ENCODE results near the gene MCEMP1. TPM values are rescaled to one million over a fixed set of nuclear protein-coding genes. Genes with fewer than 3 reads are reported as not detected.
A peak's percentile ranks its signal among the peaks of the same experiment; 100 is the strongest.

The MCEMP1 gene
- total and polyA plus RNA-seq, 3 donors from 2014 or later = not detected

- intact Hi-C loops (cut with DNase I; ENCODE audit: low total_unique reads) = loop anchor here (10.0 kb wide), 1 partner anchor 105 kb away; no protein-coding TSS in a partner anchor
Measured at GRCh38 chr19:7669641-7670040, 7.2 kb upstream of the MCEMP1 start.

GRCh38 chr19:7670150-7670783 lies 6.6 kb upstream of the MCEMP1 start:
- 0 to 2% methylated on average over 26 to 32 of the region's 43 CpGs for WGBS, 2 donors
- no peaks in the 10 kb centered on the region for H3K36me3 ChIP-seq (ENCODE audit: low read depth, missing control alignments)
- H3K27ac ChIP-seq = no peak overlapping the region
- no peak for TF ChIP-seq POLR2A (IDR thresholded peaks at IDR 0.05)
- no peak for TF ChIP-seq CTCF (IDR thresholded peaks at IDR 0.05)
- DNase-seq = peak; percentile 26
- intact Hi-C loops (cut with DNase I; ENCODE audit: low total_unique reads) = loop anchor here (10.0 kb wide), 1 partner anchor 105 kb away; no protein-coding TSS in a partner anchor
- H3K4me3 ChIP-seq = peak overlapping the region; percentile 7 to 24
- no peaks in the 10 kb centered on the region for H3K9me3 ChIP-seq
- H3K27me3 ChIP-seq = no peaks in the 10 kb centered on the region
- no peaks in the 10 kb centered on the region for H3K4me1 ChIP-seq

More at GRCh38 chr19:7669641-7670040, 7.2 kb upstream of the MCEMP1 start:
- Histone ChIP-seq H3K4me3 (peak overlapping the region in 1 of 2 donors; percentile 7), H3K27ac (no peak overlapping the region), H3K27me3 (no peaks in the 10 kb centered on the region), H3K36me3 (ENCODE audit: low read depth, missing control alignments) (no peaks in the 10 kb centered on the region), H3K4me1 (no peaks in the 10 kb centered on the region), H3K9me3 (no peaks in the 10 kb centered on the region)
- 14 to 22% methylated on average over 8 to 9 of the region's 9 CpGs for WGBS, 2 donors
- DNase-seq = no peak
- TF ChIP-seq CTCF (IDR thresholded peaks at IDR 0.05) (no peak), POLR2A (IDR thresholded peaks at IDR 0.05) (no peak)

GRCh38 chr19:7670790-7671189 lies 6.1 kb upstream of the MCEMP1 start:
- Histone ChIP-seq H3K36me3 (ENCODE audit: low read depth, missing control alignments) (no peaks in the 10 kb centered on the region), H3K27me3 (no peaks in the 10 kb centered on the region), H3K4me3 (no peak overlapping the region), H3K9me3 (no peaks in the 10 kb centered on the region), H3K4me1 (no peaks in the 10 kb centered on the region), H3K27ac (no peak overlapping the region)
- DNase-seq = no peak
- WGBS, 2 donors = 23 to 29% methylated on average over 8 to 9 of the region's 9 CpGs
- no peak for TF ChIP-seq POLR2A (IDR thresholded peaks at IDR 0.05)
- no peak for TF ChIP-seq CTCF (IDR thresholded peaks at IDR 0.05)
- intact Hi-C loops (cut with DNase I; ENCODE audit: low total_unique reads) = loop anchor here (10.0 kb wide), 1 partner anchor 106 kb away; no protein-coding TSS in a partner anchor

- Histone ChIP-seq H3K27ac (no peak overlapping the region), H3K9me3 (no peaks in the 10 kb centered on the region), H3K4me3 (no peak overlapping the region), H3K27me3 (no peaks in the 10 kb centered on the region), H3K36me3 (ENCODE audit: low read depth, missing control alignments) (no peaks in the 10 kb centered on the region), H3K4me1 (no peaks in the 10 kb centered on the region)
- intact Hi-C loops (cut with DNase I; ENCODE audit: low total_unique reads) = loop anchor here (10.0 kb wide), 1 partner anchor 108 kb away; no protein-coding TSS in a partner anchor
- WGBS, 2 donors = 47 to 66% methylated on average over 9 of the region's 9 CpGs
- no peak for TF ChIP-seq CTCF (IDR thresholded peaks at IDR 0.05)
- TF ChIP-seq POLR2A (IDR thresholded peaks at IDR 0.05) = no peak
- no peak for DNase-seq
Measured at GRCh38 chr19:7672522-7672921, 4.4 kb upstream of the MCEMP1 start.
